ENCODE measurements around the gene ZDHHC5.

DNA sequence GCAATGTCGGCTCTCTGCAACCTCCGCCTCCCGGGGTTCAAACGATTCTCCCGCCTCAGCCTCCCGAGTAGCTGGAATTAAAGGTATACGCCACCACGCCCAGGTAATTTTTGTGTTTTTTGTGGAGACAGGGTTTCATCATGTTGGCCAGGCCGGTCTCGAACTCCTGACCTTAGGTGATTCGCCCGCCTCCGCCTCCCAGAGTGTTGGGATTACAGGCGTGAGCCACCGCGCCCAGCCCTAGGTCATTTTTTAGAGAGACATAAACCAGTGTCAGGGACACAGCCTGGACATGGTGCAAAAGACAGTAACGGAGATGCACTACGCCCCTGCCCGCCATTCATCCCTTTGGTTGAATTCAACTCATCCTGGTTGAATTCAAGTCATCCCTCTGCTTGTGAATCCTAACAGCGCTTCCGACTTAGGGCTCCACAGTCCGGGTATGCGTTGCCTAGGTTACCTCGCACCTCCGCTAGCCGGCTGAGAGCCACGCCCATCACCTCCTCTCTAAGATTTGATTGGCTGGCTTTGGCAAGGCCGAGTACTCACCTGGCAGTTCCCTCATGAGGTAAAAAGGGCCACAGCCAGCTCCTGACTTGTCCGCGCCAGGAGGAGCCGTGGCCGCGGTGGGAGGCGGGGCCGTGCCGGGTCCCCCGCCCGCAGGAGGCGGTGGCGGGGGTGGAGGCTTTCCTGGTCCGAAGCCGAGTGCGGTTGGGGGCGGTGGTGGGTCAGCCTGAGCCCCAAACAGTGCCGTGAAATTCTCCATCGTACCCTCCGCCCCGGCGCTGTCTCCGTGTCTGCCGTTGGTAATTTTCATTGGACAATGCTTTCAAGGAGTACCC lies 43.7 kb downstream of the ZDHHC5 start, which contains the start of gene MED19:
- TF ChIP-seq CTCF (IDR thresholded peaks at IDR 0.05) (peak in 1 of 6 experiments; percentile 4), POLR2A (IDR thresholded peaks at IDR 0.05) (peak in 2 of 4 donors; percentile 56 to 73)

Measured in esophagus squamous epithelium (tissue), 4 donors.